HG02943 (cell line): ENCODE data around the gene EXD2.

Source experiments
- ATAC-seq: cut with Tn5 transposase; IDR thresholded peaks from one replicate; pipeline ENCODE4 v1.9.1; 2021; ENCODE audit warnings: mild to moderate bottlenecking, low read depth, moderate library complexity; ENCODE audit not compliant: unreplicated experiment

The EXD2 gene

GRCh38 chr14:69246331-69246730, 55.0 kb downstream of the EXD2 start:
- ATAC-seq, result no peak

DNA sequence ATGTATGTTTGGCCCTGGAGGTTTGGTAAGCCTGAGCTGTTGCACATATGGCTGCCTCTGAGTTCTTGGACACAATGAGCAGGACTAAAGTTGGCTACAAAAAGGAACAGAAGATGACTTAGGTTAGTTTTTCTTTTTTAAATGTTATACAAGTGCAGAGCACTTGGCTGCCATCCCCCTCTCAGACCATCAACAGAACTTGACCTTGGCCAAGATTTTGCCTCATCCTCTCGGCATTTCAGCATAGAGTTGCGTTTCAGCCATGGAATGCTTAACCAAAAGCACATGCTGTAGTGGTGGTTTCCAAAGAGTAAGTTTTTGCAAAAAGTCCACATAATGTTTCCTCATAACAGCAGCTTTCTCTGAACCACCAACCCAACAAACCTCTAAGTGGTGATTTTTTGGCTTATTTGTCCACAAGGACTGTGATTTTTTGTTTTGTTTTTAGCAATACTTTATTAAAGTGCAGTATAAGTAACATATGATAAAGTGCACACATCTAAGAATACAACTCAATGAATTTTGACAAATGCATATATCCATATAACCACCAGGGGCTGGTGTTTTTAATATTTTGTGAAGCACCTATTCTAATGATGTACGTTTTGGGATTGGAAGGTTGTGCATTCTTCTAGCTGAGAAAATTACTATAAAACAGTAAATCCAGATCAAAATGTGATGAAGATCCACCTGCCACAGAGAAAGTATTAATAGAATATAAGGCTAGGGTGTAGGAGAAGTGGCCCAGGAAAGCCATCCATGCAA, 56.6 kb downstream of the EXD2 start:
- ATAC-seq, result no peak

GRCh38 chr14:69249603-69250002, 58.3 kb downstream of the EXD2 start:
- no peak for ATAC-seq

GRCh38 chr14:69252851-69253250, 61.6 kb downstream of the EXD2 start:
- no peak for ATAC-seq

GRCh38 chr14:69259168-69259526, 67.8 kb downstream of the EXD2 start:
- no peak for ATAC-seq

GRCh38 chr14:69259527-69260189, 68.4 kb downstream of the EXD2 start, which contains the start of gene GALNT16:
Gene GALNT16 (plus strand): TSS chr14:69260158. CDS start chr14:69260291, 133 bp downstream.
- no peak for ATAC-seq

DNA sequence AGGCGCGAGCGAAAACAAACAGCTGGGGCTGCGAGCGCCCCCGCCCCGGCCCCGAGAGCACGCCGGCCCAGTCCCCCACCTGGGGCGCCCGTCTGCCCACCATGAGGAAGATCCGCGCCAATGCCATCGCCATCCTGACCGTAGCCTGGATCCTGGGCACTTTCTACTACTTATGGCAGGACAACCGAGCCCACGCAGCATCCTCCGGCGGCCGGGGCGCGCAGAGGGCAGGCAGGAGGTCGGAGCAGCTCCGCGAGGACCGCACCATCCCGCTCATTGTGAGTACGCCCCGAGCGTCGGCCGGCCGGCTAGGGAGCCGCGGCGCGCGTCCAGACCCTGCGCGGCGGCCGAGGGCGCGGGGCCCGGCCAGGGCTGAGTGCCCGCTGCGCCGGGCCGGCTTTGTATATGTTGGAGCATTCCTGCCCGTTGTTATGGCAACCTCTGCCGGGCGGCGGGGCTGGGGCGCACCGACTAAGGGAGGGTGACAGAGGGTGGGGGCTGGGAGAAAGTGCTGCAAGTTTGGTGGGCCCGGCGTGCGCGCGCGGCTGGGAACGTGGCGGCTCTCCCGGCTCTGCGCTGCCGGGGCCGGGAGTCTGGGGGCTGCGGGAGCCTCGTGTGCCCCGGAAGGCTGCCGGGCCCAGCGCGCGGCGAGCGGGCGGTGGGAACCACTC, 69.0 kb downstream of the EXD2 start:
- ATAC-seq, result no peak

DNA sequence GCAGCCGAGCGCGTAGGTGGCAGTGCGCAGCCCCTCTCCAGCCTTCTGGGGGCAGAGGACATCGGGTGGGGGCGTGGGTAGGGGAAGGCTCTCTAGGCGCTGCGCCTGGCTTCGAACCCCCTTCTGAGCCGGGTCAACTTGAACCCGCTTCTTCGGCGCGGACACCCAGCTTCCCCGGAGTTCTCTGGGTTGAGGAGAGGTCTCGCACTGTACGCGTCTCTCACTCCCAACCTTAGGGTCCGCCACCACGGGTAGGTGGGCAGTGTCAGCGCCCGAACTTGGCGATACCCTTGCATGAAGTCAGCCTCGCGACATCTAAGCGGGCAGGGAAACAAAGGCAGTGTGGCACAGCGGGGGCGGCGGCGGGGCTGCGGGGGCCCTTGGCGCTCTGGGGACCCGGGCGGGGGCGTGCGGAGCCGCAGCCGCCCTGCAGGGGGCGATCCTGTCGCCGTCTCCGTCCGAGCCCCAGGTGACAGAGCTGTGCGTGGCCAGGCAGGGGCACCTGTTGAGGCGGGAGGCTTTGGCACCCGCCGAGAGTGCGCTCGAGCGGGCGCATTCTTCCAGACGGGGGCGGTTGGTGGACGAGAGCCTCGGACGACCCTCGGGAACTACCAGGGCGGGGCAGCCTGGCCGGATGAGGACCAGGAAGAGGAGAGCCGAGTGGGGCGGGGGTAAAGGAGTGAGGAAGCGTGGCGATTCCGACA, 69.7 kb downstream of the EXD2 start:
- no peak for ATAC-seq

DNA sequence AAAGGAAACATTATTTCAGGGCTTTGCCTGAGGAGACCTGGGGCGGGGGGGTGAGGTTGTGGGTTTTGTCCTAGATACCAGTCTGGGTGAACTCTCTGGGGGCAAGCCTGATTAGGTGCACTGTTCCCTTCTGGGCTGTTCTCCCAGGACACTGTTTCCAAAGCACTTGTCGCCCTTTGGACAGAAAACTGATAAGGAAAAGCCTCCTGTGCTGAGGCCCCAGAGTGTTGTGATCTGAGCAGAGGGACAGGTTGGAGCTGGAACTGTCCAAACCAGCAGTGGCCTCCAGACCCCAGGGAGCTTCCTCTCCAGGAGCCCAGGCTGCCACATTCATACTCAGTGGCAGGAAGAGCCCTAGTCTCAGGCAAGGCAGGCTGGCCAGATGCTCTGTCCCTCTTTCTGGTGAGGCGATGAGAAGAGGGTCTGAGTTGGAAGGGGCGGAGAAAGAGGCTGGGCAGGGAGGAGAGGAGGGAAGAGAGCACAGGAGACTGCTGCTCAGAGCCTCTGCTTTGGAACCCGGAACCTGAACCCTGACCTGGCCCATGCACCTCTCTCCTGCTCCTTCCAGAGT, 70.5 kb downstream of the EXD2 start:
- no peak for ATAC-seq

DNA sequence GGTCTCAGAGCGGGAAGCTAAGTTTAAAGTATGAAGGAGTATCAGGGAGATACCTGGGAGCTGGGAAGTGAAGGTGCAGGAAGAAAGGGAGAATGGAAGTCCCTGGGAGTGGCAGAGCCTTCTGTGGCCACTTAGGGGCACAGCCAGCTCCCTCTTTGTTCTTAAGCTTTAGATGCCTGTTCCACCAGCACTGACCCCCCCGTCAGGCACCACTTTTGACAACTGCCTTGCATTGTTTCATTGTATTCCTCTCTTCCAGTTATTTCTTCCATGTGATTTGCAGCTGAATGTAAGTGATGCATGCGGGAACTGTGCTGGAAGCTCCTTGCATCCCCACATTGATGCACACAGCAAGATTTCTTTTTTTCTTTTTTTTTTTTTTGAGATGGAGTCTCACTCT, 71.2 kb downstream of the EXD2 start:
- no peak for ATAC-seq

GRCh38 chr14:69263364-69263763, 72.1 kb downstream of the EXD2 start:
- no peak for ATAC-seq

GRCh38 chr14:69263771-69264170, 72.5 kb downstream of the EXD2 start:
- no peak for ATAC-seq

GRCh38 chr14:69266572-69267345, 75.5 kb downstream of the EXD2 start:
- no peak for ATAC-seq

DNA sequence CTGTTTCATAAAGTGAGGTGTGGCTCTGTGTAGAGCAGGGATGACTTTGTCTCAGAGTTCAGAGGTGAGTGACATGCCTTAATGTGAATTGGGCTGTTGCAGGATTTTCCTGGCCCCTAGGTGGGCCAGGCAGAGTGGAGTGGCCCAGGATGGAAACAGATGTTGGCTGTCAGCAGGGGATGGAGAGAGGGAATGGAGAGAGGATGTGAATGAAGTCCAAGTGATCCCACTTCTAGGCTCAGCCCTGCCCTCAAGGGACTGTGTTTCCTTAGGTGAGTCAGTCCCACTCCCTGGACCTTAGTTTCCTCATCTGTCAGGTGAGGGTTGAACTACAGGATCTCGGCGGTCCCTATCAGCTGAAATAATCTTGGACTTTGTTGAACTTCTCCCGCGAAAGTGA, 76.2 kb downstream of the EXD2 start:
- ATAC-seq, result no peak

- ATAC-seq, result no peak
These were observed 76.9 kb downstream of the EXD2 start for GRCh38 chr14:69268223-69268622.

DNA sequence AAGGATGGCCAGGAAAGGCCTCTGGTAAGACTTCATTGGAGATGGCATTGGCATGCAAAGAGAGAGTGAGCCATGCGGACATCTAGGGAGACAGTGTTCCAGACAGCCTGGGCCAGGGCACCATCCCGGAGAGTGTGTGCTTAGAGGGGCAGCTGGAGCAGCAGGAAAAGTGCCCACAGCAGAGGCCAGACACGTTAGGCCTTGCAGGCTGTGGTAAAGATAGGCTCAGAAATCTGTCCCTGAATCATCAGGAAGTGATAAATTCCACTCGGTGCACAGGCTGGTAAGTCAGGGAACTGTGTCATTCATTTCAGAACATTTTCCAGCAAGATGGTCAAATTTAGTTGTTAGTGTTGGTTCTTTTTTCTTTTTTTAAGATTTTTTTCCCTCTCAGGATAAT, 77.5 kb downstream of the EXD2 start:
- no peak for ATAC-seq

DNA sequence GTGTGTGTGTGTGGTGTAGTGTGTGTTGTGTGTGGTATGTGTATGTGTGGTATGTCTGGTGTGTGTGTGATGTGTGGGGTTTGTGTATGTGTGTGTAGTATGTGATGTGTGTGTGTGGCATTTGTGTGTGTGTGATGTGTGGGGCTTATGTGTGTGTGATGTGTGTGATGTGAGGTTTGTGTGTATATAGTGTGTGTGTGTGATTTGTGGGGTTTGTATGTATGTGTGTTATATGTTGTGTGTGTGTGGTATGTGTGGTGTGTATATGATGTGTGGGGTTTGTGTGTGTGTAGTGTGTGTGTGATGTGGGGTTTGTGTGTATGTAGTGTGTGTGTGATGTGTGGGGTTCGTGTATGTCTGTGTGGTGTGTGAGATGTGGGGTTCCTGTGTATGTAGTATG, 78.1 kb downstream of the EXD2 start:
- ATAC-seq, result no peak

- no peak for ATAC-seq
These were observed 78.8 kb downstream of the EXD2 start for GRCh38 chr14:69270097-69270496.

- ATAC-seq, result no peak
These were observed 79.8 kb downstream of the EXD2 start for GRCh38 chr14:69270795-69271708.
